ENCODE results near the gene MYRF. TPM values are rescaled to one million over a fixed set of nuclear protein-coding genes. Genes with fewer than 3 reads are reported as not detected.

The MYRF gene
- total RNA-seq, 3 donors from 2014 or later (not counting 1 experiment from before 2014, with no cell fraction given), result 4.9 to 15.3 (median 7.3) TPM

- H3K4me3 ChIP-seq (ENCODE audit: low read length), result peak overlapping the region; percentile 62
- WGBS (ENCODE audit: insufficient coverage), result 29% methylated on average over 22 of the region's 23 CpGs
- intact Hi-C loops (cut with micrococcal nuclease), result loop anchor here (5.0 kb wide), 1 partner anchor 35 kb away; the partner anchor contains the start of genes FEN1 and TMEM258
- H3K36me3 ChIP-seq (ENCODE audit: control insufficient read depth, insufficient read depth, low read length), result no peaks in the 10 kb centered on the region
- peak overlapping the region; percentile 44 for H3K27ac ChIP-seq (ENCODE audit: low read length)
- no peak for TF ChIP-seq CTCF (IDR thresholded peaks at IDR 0.05)
- ATAC-seq, result peak in 1 of 3 donors; percentile 18
- DNase-seq, result peak in 1 of 2 donors; percentile 14
- H3K4me1 ChIP-seq (ENCODE audit: control insufficient read depth, insufficient read depth, low read length), result peaks cover 32% of the 10 kb centered on the region
- Mint-ChIP-seq H3K36me3 (no peaks in the 10 kb centered on the region), H3K27me3 (ENCODE audit: low read depth in 2 of 2) (no peaks in the 10 kb centered on the region), H3K4me1 (peaks cover 25 to 57% of the 10 kb centered on the region in 2 donors), H3K27ac (peak overlapping the region; percentile 63 to 88), H3K4me3 (peak overlapping the region; percentile 92), H3K9me3 (no peaks in the 10 kb centered on the region)
- no peaks in the 10 kb centered on the region for H3K27me3 ChIP-seq (ENCODE audit: control insufficient read depth, insufficient read depth, low read length)
- no peaks in the 10 kb centered on the region for H3K9me3 ChIP-seq (ENCODE audit: control insufficient read depth, insufficient read depth, low read length)
Measured at GRCh38 chr11:61826930-61827570, 74.6 kb downstream of the MYRF start.

GRCh38 chr11:61827571-61828378, 75.3 kb downstream of the MYRF start, which contains the start of gene FADS2:
Gene FADS2 (plus strand): TSS chr11:61828300. CDS start chr11:61828391, 91 bp downstream.
- Histone ChIP-seq H3K4me3 (ENCODE audit: low read length) (peak within 1 kb of the TSS; percentile 62), H3K27me3 (ENCODE audit: control insufficient read depth, insufficient read depth, low read length) (no peaks in the 10 kb centered on the region), H3K27ac (ENCODE audit: low read length) (peak within 1 kb of the TSS; percentile 44), H3K9me3 (ENCODE audit: control insufficient read depth, insufficient read depth, low read length) (no peaks in the 10 kb centered on the region), H3K4me1 (ENCODE audit: control insufficient read depth, insufficient read depth, low read length) (peaks cover 32% of the 10 kb centered on the region), H3K36me3 (ENCODE audit: control insufficient read depth, insufficient read depth, low read length) (no peaks in the 10 kb centered on the region)
- no peak for TF ChIP-seq CTCF (IDR thresholded peaks at IDR 0.05)
- no peaks in the 10 kb centered on the region for H3K36me3 Mint-ChIP-seq
- ATAC-seq (peak; percentile 79 to 83 (median 83)), DNase-seq (peak; percentile 69 to 77)
- intact Hi-C loops (cut with micrococcal nuclease), result loop anchor here (5.0 kb wide), 1 partner anchor 35 kb away; the partner anchor contains the start of genes FEN1 and TMEM258
- no peaks in the 10 kb centered on the region for H3K27me3 Mint-ChIP-seq (ENCODE audit: low read depth in 2 of 2)
- peak within 1 kb of the TSS; percentile 92 for H3K4me3 Mint-ChIP-seq
- H3K4me1 Mint-ChIP-seq, result peaks cover 32 to 58% of the 10 kb centered on the region in 2 donors
- peak within 1 kb of the TSS; percentile 88 to 97 for H3K27ac Mint-ChIP-seq
- under 1% methylated on average over 83 of the region's 83 CpGs for WGBS (ENCODE audit: insufficient coverage)
- H3K9me3 Mint-ChIP-seq, result no peaks in the 10 kb centered on the region

- Mint-ChIP-seq H3K4me3 (peak overlapping the region; percentile 92), H3K27ac (peak overlapping the region; percentile 88 to 97), H3K9me3 (no peaks in the 10 kb centered on the region), H3K27me3 (ENCODE audit: low read depth in 2 of 2) (no peaks in the 10 kb centered on the region), H3K4me1 (peaks cover 37 to 60% of the 10 kb centered on the region in 2 donors), H3K36me3 (no peaks in the 10 kb centered on the region)
- Histone ChIP-seq H3K27ac (ENCODE audit: low read length) (peak overlapping the region; percentile 42), H3K36me3 (ENCODE audit: control insufficient read depth, insufficient read depth, low read length) (no peaks in the 10 kb centered on the region), H3K9me3 (ENCODE audit: control insufficient read depth, insufficient read depth, low read length) (no peaks in the 10 kb centered on the region), H3K4me3 (ENCODE audit: low read length) (peak overlapping the region; percentile 62), H3K27me3 (ENCODE audit: control insufficient read depth, insufficient read depth, low read length) (no peaks in the 10 kb centered on the region), H3K4me1 (ENCODE audit: control insufficient read depth, insufficient read depth, low read length) (peaks cover 32% of the 10 kb centered on the region)
- DNase-seq, result no peak
- no peak for TF ChIP-seq CTCF (IDR thresholded peaks at IDR 0.05)
- WGBS (ENCODE audit: insufficient coverage), result 0% methylated on average over 16 of the region's 16 CpGs
- peak in 1 of 3 donors; percentile 2 for ATAC-seq
- intact Hi-C loops (cut with micrococcal nuclease), result loop anchor here (5.0 kb wide), 1 partner anchor 36 kb away; the partner anchor contains the start of genes FEN1 and TMEM258
Measured at GRCh38 chr11:61828379-61828628, 75.9 kb downstream of the MYRF start.
